GM12891 (cell line): Measurements from ENCODE around the gene ALOXE3.

Experiments used
- DNase-seq: peaks from one replicate; pipeline ENCODE4 v3.0.0; 2011; ENCODE audit warnings: low spot score; ENCODE audit not compliant: insufficient read length
- FAIRE-seq: peaks from 2 replicates; lab custom pipeline; 2011; peaks lifted over from hg19 to GRCh38; lab: Jason Lieb, UNC
- PAX5 ChIP-seq: IDR thresholded peaks from 2 replicates; pipeline ENCODE4 v1.6.1; 2011; ENCODE audit warnings: low read length, moderate library complexity, mild to moderate bottlenecking; ENCODE audit not compliant: insufficient read depth, severe bottlenecking
- POLR2A ChIP-seq: IDR thresholded peaks from 2 replicates; pipeline ENCODE4 v1.6.1; 2011; ENCODE audit warnings: low read depth, low read length, control low read depth
- POLR2AphosphoS5 ChIP-seq: IDR thresholded peaks from 2 replicates; pipeline ENCODE4 v1.6.1; 2011; ENCODE audit warnings: low read depth, low read length, control low read depth
- POU2F2 ChIP-seq: IDR thresholded peaks from 2 replicates; pipeline ENCODE4 v1.6.1; 2011; ENCODE audit warnings: low read depth, mild to moderate bottlenecking, control low read depth, low read length, moderate library complexity
- SPI1 ChIP-seq: IDR thresholded peaks from 2 replicates; pipeline ENCODE4 v1.6.1; 2011; ENCODE audit warnings: low read depth, low read length, control low read depth
- TAF1 ChIP-seq: IDR thresholded peaks from 2 replicates; pipeline ENCODE4 v1.6.1; 2011; ENCODE audit warnings: low read depth, low read length, control low read depth

ALOXE3 gene

DNA sequence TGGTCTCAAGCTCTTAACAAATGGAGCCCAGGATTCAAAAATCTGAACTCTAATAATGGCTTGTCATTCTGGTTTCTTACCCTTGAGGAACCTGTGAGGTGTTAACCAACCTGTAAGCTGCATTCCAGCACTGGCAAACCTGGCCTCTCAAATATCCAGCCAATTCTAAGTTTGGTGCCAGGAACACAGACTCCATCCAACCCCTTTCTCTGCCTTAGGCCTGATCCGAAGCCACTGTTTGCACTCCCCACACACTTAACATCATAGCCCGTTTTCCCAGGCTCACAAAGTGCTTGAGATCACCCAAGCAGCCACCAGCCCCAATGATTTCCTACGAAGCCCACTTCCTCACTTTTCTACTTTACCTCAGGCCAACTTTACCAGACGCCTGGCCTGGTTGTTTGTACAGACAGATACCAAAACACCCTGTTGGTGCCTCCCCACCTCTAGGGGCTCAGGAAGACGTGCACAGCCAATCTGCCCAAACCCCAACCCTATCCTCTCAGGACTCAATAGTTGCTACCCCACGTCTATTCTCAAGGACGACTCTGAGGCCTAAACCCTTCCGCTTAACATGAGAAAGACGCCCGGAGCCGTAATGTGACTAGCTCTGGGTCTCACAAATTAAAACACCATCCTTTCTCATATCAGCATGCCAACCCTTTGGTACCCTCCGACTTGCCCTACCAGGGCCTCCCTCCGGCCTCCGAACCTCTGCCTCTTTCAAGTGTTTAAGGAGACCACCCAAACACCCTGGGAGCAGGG is 37.1 kb upstream of the ALOXE3 start:
- no peak for FAIRE-seq
- no peak for DNase-seq
- TF ChIP-seq POLR2AphosphoS5 (no peak), TAF1 (no peak), POLR2A (no peak), POU2F2 (no peak), SPI1 (no peak), PAX5 (no peak)

DNA sequence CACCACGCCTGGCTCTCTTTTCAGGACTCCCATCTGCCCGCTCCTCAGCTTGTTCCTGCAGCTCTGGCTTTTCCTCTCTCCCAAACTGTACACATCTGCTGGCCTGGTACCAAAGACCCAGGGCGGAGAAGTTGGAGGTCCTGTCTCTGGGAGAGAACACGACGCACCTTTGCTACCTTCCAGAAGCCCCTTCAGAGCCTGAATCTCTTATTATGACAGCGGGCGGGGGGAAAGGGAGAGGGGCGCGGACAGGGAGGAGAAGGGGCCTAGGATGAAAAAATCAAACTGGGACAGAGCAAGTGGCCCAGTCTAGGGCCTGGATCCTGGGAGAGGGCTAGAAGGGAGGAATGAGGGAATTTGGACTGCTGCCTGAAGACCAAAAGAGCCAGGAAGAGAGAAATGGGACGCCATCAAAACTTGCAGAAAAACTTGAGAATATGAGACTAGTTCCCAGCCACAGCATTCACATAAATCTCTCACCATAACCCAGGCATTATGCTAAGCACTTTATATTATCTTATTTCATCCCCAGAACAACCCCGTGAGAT is 36.4 kb upstream of the ALOXE3 start:
- TF ChIP-seq POLR2A (no peak), TAF1 (no peak), PAX5 (no peak), SPI1 (no peak), POLR2AphosphoS5 (no peak), POU2F2 (no peak)
- no peak for FAIRE-seq

DNA sequence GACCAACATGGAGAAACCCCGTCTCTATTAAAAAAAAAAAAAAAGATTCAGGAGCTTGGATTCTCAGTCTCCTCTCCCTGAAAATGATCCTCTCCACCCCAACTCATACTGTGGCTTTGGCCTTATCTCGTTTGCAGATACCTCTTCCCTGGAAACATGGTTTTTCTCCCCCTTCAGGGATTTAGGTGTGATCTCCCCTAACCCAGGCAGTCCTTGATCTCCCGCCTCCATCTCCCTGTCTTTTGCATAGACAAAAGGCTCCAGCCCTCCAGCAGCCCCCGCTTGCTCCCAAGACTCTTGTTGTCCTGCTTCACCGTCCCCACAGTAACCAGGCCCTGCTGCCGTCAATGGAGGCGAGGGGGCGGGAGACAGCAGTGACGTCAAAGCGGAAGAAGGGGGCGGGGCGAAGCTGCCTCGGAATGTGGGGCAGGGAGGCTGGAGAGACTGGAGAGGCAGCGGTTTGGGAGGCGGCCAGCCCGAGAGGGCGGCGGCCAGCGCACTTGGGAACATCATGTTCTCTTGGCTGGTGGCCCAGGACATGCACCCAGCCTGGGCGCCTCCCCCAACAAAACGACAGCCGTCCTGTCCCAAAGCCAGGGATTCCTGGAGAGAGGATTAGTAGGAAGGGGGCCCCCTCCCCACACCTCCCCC is 35.8 kb upstream of the ALOXE3 start:
- TF ChIP-seq TAF1 (0 out of 2 replicates have a peak, but pooled peaks have one; percentile 26), POLR2AphosphoS5 (no peak), SPI1 (0 out of 2 replicates have a peak, but pooled peaks have one; percentile 5)
- FAIRE-seq (peak; percentile 85), DNase-seq (no peak)

More for the DNA sequence above, 36.4 kb upstream of the ALOXE3 start:
- DNase-seq, result no peak

DNA sequence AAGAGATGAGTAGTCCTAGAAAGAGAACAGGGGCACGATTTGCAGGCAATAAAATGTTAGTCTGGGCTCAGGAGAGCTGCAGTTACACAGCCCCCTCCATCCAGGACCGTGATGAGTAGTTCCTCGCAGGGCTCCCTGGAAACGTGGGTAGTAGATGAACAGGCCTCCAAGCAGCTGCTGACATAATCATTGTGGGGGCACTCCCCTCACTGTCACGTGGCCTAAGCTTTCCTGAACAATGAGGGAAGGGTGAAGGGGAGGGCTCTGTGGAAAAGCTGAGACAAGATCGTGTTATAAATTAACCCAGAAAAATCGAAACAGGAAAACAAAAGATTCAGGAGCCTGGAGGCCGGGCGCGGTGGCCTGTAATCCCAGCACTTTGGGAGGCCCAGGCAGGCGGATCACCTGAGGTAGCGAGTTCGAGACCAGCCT is 35.2 kb upstream of the ALOXE3 start:
- peak; percentile 43 for FAIRE-seq
- TF ChIP-seq POU2F2 (no peak), PAX5 (no peak), POLR2A (no peak), TAF1 (no peak), POLR2AphosphoS5 (no peak), SPI1 (no peak)
- DNase-seq, result no peak

DNA sequence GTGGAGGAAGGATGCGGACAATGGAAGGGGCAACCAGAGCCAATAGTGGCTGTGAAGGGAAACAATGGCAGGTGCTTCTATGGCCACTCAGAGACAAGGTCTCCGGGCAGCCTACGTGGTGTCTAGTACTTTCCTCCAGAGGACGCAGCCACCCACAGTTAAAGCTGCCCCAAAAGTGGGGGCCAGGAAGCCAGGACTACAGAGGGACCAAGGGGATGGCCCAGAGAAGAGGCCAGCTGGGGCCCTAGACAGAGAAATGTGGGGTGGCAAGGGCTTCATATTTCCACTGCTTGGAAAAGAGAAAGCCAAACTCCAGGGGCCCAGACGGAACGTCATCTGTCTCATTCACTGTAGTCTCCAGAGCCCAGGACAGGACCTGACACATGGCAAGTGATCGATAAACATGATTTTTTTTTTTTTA is 34.7 kb upstream of the ALOXE3 start:
- no peak for DNase-seq
- TF ChIP-seq POLR2AphosphoS5 (no peak), POLR2A (no peak)
- FAIRE-seq, result no peak

DNA sequence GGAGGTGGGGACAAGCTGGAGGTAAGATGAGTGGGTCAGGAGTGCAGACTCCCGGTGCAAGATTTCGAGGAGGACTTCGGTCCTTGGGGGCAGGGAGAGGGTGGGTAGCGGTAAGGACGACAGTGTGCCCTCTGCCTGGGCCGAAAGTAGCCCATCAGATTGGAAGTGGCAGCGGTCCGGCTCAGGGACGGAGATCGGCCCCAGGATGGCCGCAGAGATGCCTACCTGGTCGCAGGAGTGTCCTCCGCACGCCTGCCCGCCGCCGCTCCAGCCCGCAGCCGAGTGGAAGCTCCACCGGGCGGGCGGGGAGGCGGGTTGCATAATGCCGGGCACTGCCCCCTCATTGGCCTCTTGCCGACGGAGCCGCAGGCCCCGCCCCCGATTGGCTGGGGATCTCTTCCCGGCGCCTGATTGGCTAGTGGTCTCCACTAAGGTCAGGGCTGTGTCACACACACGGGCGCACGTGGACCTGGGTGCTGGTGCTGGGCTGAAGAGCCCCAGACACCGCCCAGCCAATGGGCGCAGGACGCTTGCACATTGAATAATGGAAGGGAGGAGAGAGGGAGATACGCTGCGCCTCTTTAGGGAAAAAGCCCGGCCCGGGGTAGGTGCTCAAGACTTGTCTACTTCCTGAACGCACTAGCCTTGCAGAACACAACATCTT is 33.9 kb upstream of the ALOXE3 start, which contains the start of gene PER1:
PER1 (minus strand) TSS at position 293 of the 664 bp plus-strand sequence. CDS start 1,698 bp downstream, outside the sequence.
- TF ChIP-seq PAX5, result no peak
- TF ChIP-seq SPI1, result no peak
- peak; percentile 78 for TF ChIP-seq TAF1
- peak; percentile 74 for TF ChIP-seq POLR2A
- TF ChIP-seq POU2F2, result 0 out of 2 replicates have a peak, but pooled peaks have one; percentile 48
- TF ChIP-seq POLR2AphosphoS5, result peak; percentile 81
- peak; percentile 75 for DNase-seq
- peak; percentile 94 for FAIRE-seq

DNA sequence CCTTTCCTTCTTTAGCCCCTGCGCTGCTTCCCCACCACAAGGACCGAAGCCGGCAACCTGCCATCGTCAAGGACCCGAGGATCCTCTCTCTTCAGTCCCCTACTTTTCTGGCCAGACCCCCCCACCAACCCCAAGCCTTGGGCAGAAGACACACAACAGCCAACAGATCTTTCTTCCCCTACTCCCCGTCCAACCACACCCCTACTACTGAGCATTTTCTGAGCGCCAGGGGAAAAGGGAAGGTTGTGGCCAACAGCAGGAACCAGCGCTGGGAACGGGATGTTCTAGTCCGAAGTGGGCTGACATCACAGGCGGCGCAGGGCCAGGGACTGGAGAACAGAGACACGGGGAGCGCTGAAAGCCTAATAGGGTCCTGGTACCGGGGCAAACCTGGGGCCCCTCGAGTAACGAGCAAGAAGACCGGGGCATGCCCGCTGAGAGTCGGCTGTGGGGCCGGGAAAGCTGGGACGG is 33.4 kb upstream of the ALOXE3 start:
- TF ChIP-seq POLR2A (no peak), PAX5 (no peak), SPI1 (no peak), POLR2AphosphoS5 (no peak), TAF1 (no peak), POU2F2 (no peak; the same call in 1 of the 2 replicates)
- DNase-seq, result no peak
- FAIRE-seq, result no peak

DNA sequence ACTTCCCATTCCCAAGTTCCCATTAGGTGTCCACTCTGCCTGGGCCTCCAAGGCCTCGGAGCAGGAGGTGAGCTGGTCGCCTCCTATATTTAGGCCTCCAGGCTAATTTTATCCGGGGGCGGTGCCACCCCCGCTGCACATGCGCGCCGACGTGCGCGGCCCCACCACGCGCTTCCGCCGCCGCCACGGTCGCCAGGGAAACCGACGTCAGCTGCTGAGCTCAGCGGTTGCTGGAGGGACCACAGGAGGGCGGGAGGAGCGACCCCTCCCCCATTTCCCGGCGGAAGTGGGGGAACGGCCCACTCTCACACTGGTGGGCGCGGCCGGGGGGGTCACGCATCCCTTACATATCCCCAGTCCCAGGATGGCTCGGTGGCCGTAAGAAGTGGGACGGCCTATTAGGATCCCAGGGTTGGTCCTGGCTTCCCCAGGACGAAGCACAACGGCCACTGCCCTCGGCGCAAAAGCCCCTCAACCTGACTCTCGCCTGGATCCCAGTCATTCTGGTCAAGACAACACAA is 32.9 kb upstream of the ALOXE3 start:
- TF ChIP-seq POLR2A (peak; percentile 28; the same call in 1 of the 2 replicates), POU2F2 (no peak), POLR2AphosphoS5 (peak; percentile 17), TAF1 (no peak), SPI1 (peak; percentile 29; the same call in 1 of the 2 replicates), PAX5 (no peak)
- FAIRE-seq (peak; percentile 95), DNase-seq (peak; percentile 82)
